AG04450 (cell line): ENCODE measurements around the gene HAPSTR1. TPM values are rescaled to one million over a fixed set of nuclear protein-coding genes. Genes with fewer than 3 reads are reported as not detected.

Experiments used
- CTCF ChIA-PET: fragments of 300-600, 350-600 bp; formaldehyde crosslinking; extraction: SDS; loops from one replicate; lab custom pipeline; 2022; ENCODE audit warnings: antibody characterized with exemption, inconsistent platforms; lab: Charles Lee
- POLR2A ChIA-PET: fragments of 350-600 bp; formaldehyde crosslinking; extraction: SDS; loops from one replicate; lab custom pipeline; 2021; ENCODE audit warnings: antibody characterized with exemption, inconsistent platforms; lab: Yijun Ruan, JAX
- DNase-seq: peaks from one replicate; pipeline ENCODE4 v3.0.0-alpha.2; 2011; ENCODE audit warnings: low read depth, low spot score
- H3K27ac ChIP-seq: one replicate; pipeline ENCODE4 v1.5.1; 2012; ENCODE audit warnings: low read depth, low read length, control low read depth
- H3K27me3 ChIP-seq: one replicate; pipeline ENCODE4 v1.6.0; 2012; ENCODE audit warnings: low read length; ENCODE audit not compliant: control insufficient read depth, insufficient read depth
- H3K4me3 ChIP-seq: 2 replicates; pipeline ENCODE4 v1.5.1; 2011; ENCODE audit warnings: mild to moderate bottlenecking, low read depth, low read length, control low read depth
- H3K9me3 ChIP-seq: 2 replicates; pipeline ENCODE4 v1.5.1; 2012; ENCODE audit warnings: low read length; ENCODE audit not compliant: control insufficient read depth, insufficient read depth
- polyA plus RNA-seq: library from polyadenylated mRNA; depleted of rRNA; stranded (reverse); fragments of >200 nt; gene quantifications from 2 replicates; pipeline ENCODE4 v1.2.3, GENCODE V29; 2011
- TF ChIP-seq, protein P1 (sequence below): IDR thresholded peaks from 2 replicates; pipeline ENCODE4 v1.5.1; 2011; ENCODE audit warnings: low read depth, low read length, control low read depth, inconsistent platforms

Gene HAPSTR1
- polyA plus RNA-seq, 1 experiment = 40.3 TPM

- Histone ChIP-seq H3K4me3 (no peak overlapping the region), H3K27me3 (no peaks in the 10 kb centered on the region), H3K27ac (peak overlapping the region; percentile 50), H3K9me3 (no peaks in the 10 kb centered on the region)
- TF ChIP-seq, protein P1, sequence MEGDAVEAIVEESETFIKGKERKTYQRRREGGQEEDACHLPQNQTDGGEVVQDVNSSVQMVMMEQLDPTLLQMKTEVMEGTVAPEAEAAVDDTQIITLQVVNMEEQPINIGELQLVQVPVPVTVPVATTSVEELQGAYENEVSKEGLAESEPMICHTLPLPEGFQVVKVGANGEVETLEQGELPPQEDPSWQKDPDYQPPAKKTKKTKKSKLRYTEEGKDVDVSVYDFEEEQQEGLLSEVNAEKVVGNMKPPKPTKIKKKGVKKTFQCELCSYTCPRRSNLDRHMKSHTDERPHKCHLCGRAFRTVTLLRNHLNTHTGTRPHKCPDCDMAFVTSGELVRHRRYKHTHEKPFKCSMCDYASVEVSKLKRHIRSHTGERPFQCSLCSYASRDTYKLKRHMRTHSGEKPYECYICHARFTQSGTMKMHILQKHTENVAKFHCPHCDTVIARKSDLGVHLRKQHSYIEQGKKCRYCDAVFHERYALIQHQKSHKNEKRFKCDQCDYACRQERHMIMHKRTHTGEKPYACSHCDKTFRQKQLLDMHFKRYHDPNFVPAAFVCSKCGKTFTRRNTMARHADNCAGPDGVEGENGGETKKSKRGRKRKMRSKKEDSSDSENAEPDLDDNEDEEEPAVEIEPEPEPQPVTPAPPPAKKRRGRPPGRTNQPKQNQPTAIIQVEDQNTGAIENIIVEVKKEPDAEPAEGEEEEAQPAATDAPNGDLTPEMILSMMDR = no peak
- ChIA-PET CTCF (interaction anchor here (1.1 kb wide), 1 partner anchor 31 kb away, joined by 4 read pairs; no protein-coding TSS in a partner anchor), POLR2A (interaction anchor here (0.7 to 1.1 kb wide), 2 partner anchors 59 to 98 kb away, joined by 3 read pairs; no protein-coding TSS in a partner anchor)
- DNase-seq = no peak
Measured at GRCh38 chr16:9107025-9107970, 15.9 kb downstream of the HAPSTR1 start.

- POLR2A ChIA-PET = interaction anchor here (0.7 kb wide), 1 partner anchor 259 kb away, joined by 4 read pairs; no protein-coding TSS in a partner anchor
- Histone ChIP-seq H3K27me3 (no peaks in the 10 kb centered on the region), H3K9me3 (no peaks in the 10 kb centered on the region), H3K27ac (peak overlapping the region; percentile 11), H3K4me3 (no peak overlapping the region)
- CTCF ChIA-PET = interaction anchor here (1.3 to 2.4 kb wide), 2 partner anchors 78 to 100 kb away, joined by 3 to 9 read pairs; no protein-coding TSS in a partner anchor
- TF ChIP-seq, protein P1 = no peak
- no peak for DNase-seq
Measured at GRCh38 chr16:9109255-9109654, 17.8 kb downstream of the HAPSTR1 start.

DNA sequence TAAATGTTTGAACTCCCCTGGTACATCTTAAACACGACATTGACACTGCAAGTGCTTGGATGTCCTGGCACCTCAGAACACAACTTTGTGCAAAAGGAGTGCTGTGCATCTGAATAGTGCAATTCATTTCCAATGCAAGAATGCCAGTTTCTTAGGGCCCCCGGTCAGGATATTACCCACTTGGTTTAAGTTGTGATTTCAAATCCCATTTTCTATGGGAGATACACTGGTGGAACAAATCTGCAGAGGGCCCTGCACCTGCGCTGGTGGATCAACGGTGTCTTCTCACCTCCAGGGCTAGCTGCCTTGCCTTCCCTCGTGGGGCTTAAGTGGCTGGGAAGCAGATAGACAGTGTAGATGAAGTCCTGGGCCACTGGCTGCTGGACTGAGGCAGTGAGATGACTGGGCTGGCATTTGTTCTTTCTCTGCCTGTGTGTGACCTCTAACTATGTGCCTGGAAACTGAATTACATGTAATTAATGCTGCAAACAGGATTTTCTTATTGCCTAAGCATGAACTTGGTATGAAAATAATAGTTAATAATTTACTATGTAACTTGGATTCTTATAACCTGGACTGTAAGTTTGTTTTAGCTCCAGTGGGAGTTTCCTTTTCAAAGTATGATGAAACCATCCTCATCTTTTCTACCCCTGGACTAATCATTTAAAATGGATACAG, 20.9 kb downstream of the HAPSTR1 start:
- POLR2A ChIA-PET = interaction anchor here (2.0 kb wide), 1 partner anchor 21 kb away, joined by 7 read pairs; the partner anchor contains the start of gene HAPSTR1
- Histone ChIP-seq H3K9me3 (no peaks in the 10 kb centered on the region), H3K4me3 (no peak overlapping the region), H3K27me3 (no peaks in the 10 kb centered on the region), H3K27ac (no peak overlapping the region)
- CTCF ChIA-PET = interaction anchor here (0.9 kb wide), 1 partner anchor 78 kb away, joined by 3 read pairs; no protein-coding TSS in a partner anchor
- TF ChIP-seq, protein P1 = no peak
- DNase-seq = no peak

GRCh38 chr16:9112844-9113186, 21.4 kb downstream of the HAPSTR1 start:
- no peak overlapping the region for H3K27ac ChIP-seq
- H3K9me3 ChIP-seq = no peaks in the 10 kb centered on the region
- no peak for DNase-seq
- TF ChIP-seq, protein P1 = no peak
- no peaks in the 10 kb centered on the region for H3K27me3 ChIP-seq
- H3K4me3 ChIP-seq = no peak overlapping the region
- POLR2A ChIA-PET = interaction anchor here (2.0 kb wide), 1 partner anchor 21 kb away, joined by 7 read pairs; the partner anchor contains the start of gene HAPSTR1
- CTCF ChIA-PET = interaction anchor here (0.9 kb wide), 1 partner anchor 79 kb away, joined by 3 read pairs; no protein-coding TSS in a partner anchor
